ENCODE results near the gene EOLA2.
A peak's percentile ranks its signal among the peaks of the same experiment; 100 is the strongest.
"Not testable (repeated sequence)": the region's sequence is repeated elsewhere in the genome, so short reads cannot be mapped to it uniquely, and the experiment has no call there.

The EOLA2 gene

DNA sequence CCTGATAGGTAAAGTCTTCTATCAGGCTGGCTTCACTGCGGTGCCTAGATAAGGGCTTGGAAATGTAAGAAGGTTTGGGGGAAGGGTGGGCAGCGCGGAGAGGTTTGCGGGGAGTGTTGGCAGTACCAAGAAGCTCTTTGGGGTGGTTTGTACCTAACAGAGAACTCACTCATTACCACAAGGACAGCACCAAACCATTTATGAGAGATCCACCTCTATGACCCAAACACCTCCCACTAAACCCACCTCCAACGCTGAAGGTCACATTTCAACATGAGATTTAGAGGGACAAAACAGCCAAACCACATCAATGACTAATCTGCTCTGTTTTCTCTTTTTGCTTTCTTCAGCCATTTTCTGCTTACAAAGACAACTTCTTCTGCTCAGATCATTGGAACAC lies 13.9 kb downstream of the EOLA2 start:
- not testable (repeated sequence) for H3K79me1 ChIP-seq (ENCODE audit: low read length); H3K27ac ChIP-seq (ENCODE audit: low read depth, low read length); H3K4me1 ChIP-seq (ENCODE audit: control insufficient read depth in 1 of 2, insufficient read depth in 2 of 2, low read length in 2 of 2); H3K23ac ChIP-seq (ENCODE audit: low read length); H3K9ac ChIP-seq (ENCODE audit: low read length); H3K4me2 ChIP-seq (ENCODE audit: low read length); H2BK120ac ChIP-seq (ENCODE audit: insufficient read depth, low read length, poor library complexity); H3K4ac ChIP-seq (ENCODE audit: low read depth, low read length); H2AK5ac ChIP-seq (ENCODE audit: low read length); H2BK12ac ChIP-seq (ENCODE audit: low read length); H3K9me3 ChIP-seq (ENCODE audit: insufficient read depth, low read depth, low read length); H4K91ac ChIP-seq (ENCODE audit: low read depth, low read length); H3K18ac ChIP-seq (ENCODE audit: low read length); H3K79me2 ChIP-seq (ENCODE audit: control insufficient read depth, insufficient read depth, low read length, poor library complexity); H3K4me3 ChIP-seq (ENCODE audit: low read depth, low read length); H3K27me3 ChIP-seq (ENCODE audit: insufficient read depth, low read length); H2BK5ac ChIP-seq (ENCODE audit: low read depth, low read length, poor library complexity); H4K12ac ChIP-seq (ENCODE audit: low read depth, low read length); H4K8ac ChIP-seq (ENCODE audit: low read depth, low read length); DNase-seq; H3K36me3 ChIP-seq (ENCODE audit: control insufficient read depth in 1 of 2, insufficient read depth in 2 of 2, low read length in 2 of 2); H2AFZ ChIP-seq (ENCODE audit: insufficient read depth, low read length, poor library complexity); H3K14ac ChIP-seq (ENCODE audit: low read length)
- no CpG with 5 or more reads among the region's 5 CpGs for WGBS (ENCODE audit: extremely low coverage, insufficient coverage, insufficient read length)

GRCh38 chrX:149923836-149924235 lies 14.5 kb downstream of the EOLA2 start:
- not testable (repeated sequence) for H3K4ac ChIP-seq (ENCODE audit: low read depth, low read length); DNase-seq; H4K12ac ChIP-seq (ENCODE audit: low read depth, low read length); H4K91ac ChIP-seq (ENCODE audit: low read depth, low read length); H2AFZ ChIP-seq (ENCODE audit: insufficient read depth, low read length, poor library complexity); H3K23ac ChIP-seq (ENCODE audit: low read length); H3K27ac ChIP-seq (ENCODE audit: low read depth, low read length); H3K27me3 ChIP-seq (ENCODE audit: insufficient read depth, low read length); H2BK120ac ChIP-seq (ENCODE audit: insufficient read depth, low read length, poor library complexity); H2BK5ac ChIP-seq (ENCODE audit: low read depth, low read length, poor library complexity); H3K18ac ChIP-seq (ENCODE audit: low read length); H2AK5ac ChIP-seq (ENCODE audit: low read length); H3K9me3 ChIP-seq (ENCODE audit: insufficient read depth, low read depth, low read length); H3K36me3 ChIP-seq (ENCODE audit: control insufficient read depth in 1 of 2, insufficient read depth in 2 of 2, low read length in 2 of 2); H3K4me3 ChIP-seq (ENCODE audit: low read depth, low read length); H3K9ac ChIP-seq (ENCODE audit: low read length); H3K4me1 ChIP-seq (ENCODE audit: control insufficient read depth in 1 of 2, insufficient read depth in 2 of 2, low read length in 2 of 2); H2BK12ac ChIP-seq (ENCODE audit: low read length); H3K4me2 ChIP-seq (ENCODE audit: low read length); H3K14ac ChIP-seq (ENCODE audit: low read length); H3K79me1 ChIP-seq (ENCODE audit: low read length); H3K79me2 ChIP-seq (ENCODE audit: control insufficient read depth, insufficient read depth, low read length, poor library complexity); H4K8ac ChIP-seq (ENCODE audit: low read depth, low read length)
- WGBS (ENCODE audit: extremely low coverage, insufficient coverage, insufficient read length): no CpG with 5 or more reads among the region's 4 CpGs

GRCh38 chrX:149916745-149917392 lies 21.4 kb downstream of the EOLA2 start:
- Histone ChIP-seq H3K4me2 (ENCODE audit: low read length) (no peak overlapping the region), H3K9me3 (ENCODE audit: insufficient read depth, low read depth, low read length) (no peaks in the 10 kb centered on the region), H3K4ac (ENCODE audit: low read depth, low read length) (no peak overlapping the region), H2BK5ac (ENCODE audit: low read depth, low read length, poor library complexity) (no peak overlapping the region), H4K8ac (ENCODE audit: low read depth, low read length) (no peak overlapping the region), H3K79me1 (ENCODE audit: low read length) (no peaks in the 10 kb centered on the region), H2BK120ac (ENCODE audit: insufficient read depth, low read length, poor library complexity) (no peak overlapping the region), H2BK12ac (ENCODE audit: low read length) (no peak overlapping the region), H2AFZ (ENCODE audit: insufficient read depth, low read length, poor library complexity) (no peak overlapping the region), H3K23ac (ENCODE audit: low read length) (no peak overlapping the region), H3K14ac (ENCODE audit: low read length) (no peak overlapping the region), H3K4me1 (ENCODE audit: control insufficient read depth in 1 of 2, insufficient read depth in 2 of 2, low read length in 2 of 2) (no peaks in the 10 kb centered on the region), H3K79me2 (ENCODE audit: control insufficient read depth, insufficient read depth, low read length, poor library complexity) (no peaks in the 10 kb centered on the region), H2AK5ac (ENCODE audit: low read length) (no peak overlapping the region), H3K9ac (ENCODE audit: low read length) (no peak overlapping the region), H3K27me3 (ENCODE audit: insufficient read depth, low read length) (no peaks in the 10 kb centered on the region), H3K18ac (ENCODE audit: low read length) (no peak overlapping the region), H4K12ac (ENCODE audit: low read depth, low read length) (no peak overlapping the region), H3K36me3 (ENCODE audit: control insufficient read depth in 1 of 2, insufficient read depth in 2 of 2, low read length in 2 of 2) (no peaks in the 10 kb centered on the region), H3K27ac (ENCODE audit: low read depth, low read length) (no peak overlapping the region), H4K91ac (ENCODE audit: low read depth, low read length) (no peak overlapping the region), H3K4me3 (ENCODE audit: low read depth, low read length) (no peak overlapping the region)
- no CpG with 5 or more reads among the region's 3 CpGs for WGBS (ENCODE audit: extremely low coverage, insufficient coverage, insufficient read length)
- DNase-seq: peak in 1 of 2 donors; percentile 27

DNA sequence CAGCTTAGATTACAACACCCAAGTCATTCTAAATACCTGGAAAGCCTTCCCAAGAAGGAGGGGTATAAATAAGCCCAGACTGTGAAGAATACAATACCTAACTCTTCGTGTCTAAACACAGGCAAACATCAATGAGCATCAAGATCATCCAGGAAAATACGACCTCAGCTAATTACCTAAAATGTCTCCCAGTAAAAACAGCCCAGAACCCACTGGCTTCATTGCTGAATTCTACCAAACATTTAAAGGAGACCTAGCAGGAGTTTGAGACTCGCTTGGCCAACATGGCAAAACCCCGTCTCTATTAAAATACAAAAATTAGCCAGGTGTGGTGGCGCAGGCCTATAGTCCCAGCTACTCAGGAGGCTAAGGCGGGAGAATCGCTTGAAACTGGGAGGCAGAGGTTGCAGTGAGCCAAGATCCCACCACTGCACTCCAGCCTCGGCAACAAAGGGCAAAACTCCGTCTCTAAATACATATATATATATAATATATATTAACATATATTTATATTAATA lies 28.1 kb downstream of the EOLA2 start:
- no peak overlapping the region for H3K27ac ChIP-seq (ENCODE audit: low read depth, low read length)
- no peaks in the 10 kb centered on the region for H3K4me1 ChIP-seq (ENCODE audit: control insufficient read depth in 1 of 2, insufficient read depth in 2 of 2, low read length in 2 of 2)
- no peak overlapping the region for H2AK5ac ChIP-seq (ENCODE audit: low read length)
- no peak overlapping the region for H2AFZ ChIP-seq (ENCODE audit: insufficient read depth, low read length, poor library complexity)
- H3K14ac ChIP-seq (ENCODE audit: low read length): no peak overlapping the region
- no peak overlapping the region for H4K12ac ChIP-seq (ENCODE audit: low read depth, low read length)
- H3K9me3 ChIP-seq (ENCODE audit: insufficient read depth, low read depth, low read length): no peaks in the 10 kb centered on the region
- H3K27me3 ChIP-seq (ENCODE audit: insufficient read depth, low read length): no peaks in the 10 kb centered on the region
- no peak for DNase-seq
- H2BK12ac ChIP-seq (ENCODE audit: low read length): no peak overlapping the region
- no peak overlapping the region for H3K4me2 ChIP-seq (ENCODE audit: low read length)
- no peaks in the 10 kb centered on the region for H3K79me1 ChIP-seq (ENCODE audit: low read length)
- no peak overlapping the region for H2BK120ac ChIP-seq (ENCODE audit: insufficient read depth, low read length, poor library complexity)
- H4K8ac ChIP-seq (ENCODE audit: low read depth, low read length): no peak overlapping the region
- WGBS (ENCODE audit: extremely low coverage, insufficient coverage, insufficient read length): no CpG with 5 or more reads among the region's 9 CpGs
- no peaks in the 10 kb centered on the region for H3K79me2 ChIP-seq (ENCODE audit: control insufficient read depth, insufficient read depth, low read length, poor library complexity)
- no peak overlapping the region for H3K9ac ChIP-seq (ENCODE audit: low read length)
- no peak overlapping the region for H3K23ac ChIP-seq (ENCODE audit: low read length)
- no peak overlapping the region for H4K91ac ChIP-seq (ENCODE audit: low read depth, low read length)
- H3K36me3 ChIP-seq (ENCODE audit: control insufficient read depth in 1 of 2, insufficient read depth in 2 of 2, low read length in 2 of 2): no peaks in the 10 kb centered on the region
- H3K4me3 ChIP-seq (ENCODE audit: low read depth, low read length): no peak overlapping the region
- no peak overlapping the region for H3K18ac ChIP-seq (ENCODE audit: low read length)
- no peak overlapping the region for H3K4ac ChIP-seq (ENCODE audit: low read depth, low read length)
- no peak overlapping the region for H2BK5ac ChIP-seq (ENCODE audit: low read depth, low read length, poor library complexity)
